H9 (cell line): ENCODE data around the gene KLC1. TPM values are rescaled to one million over a fixed set of nuclear protein-coding genes. Genes with fewer than 3 reads are reported as not detected.

Source experiments
- DNase-seq: peaks from one replicate; pipeline ENCODE4 v3.0.0-alpha.2; 2017
- H2AFZ ChIP-seq: one replicate; pipeline ENCODE4 v1.6.1; 2013; ENCODE audit warnings: mild to moderate bottlenecking, low read length, control low read depth, moderate library complexity
- H2AK5ac ChIP-seq: 2 replicates; pipeline ENCODE4 v1.6.1; 2013; ENCODE audit warnings: low read length, control low read depth, mixed read lengths; ENCODE audit not compliant: insufficient read length
- H2BK120ac ChIP-seq: one replicate; pipeline ENCODE4 v1.6.1; 2013; ENCODE audit warnings: low read depth, mild to moderate bottlenecking, low read length, control low read depth, inconsistent platforms; ENCODE audit not compliant: poor library complexity, severe bottlenecking
- H2BK12ac ChIP-seq: 2 replicates; pipeline ENCODE4 v1.6.1; 2013; ENCODE audit warnings: low read length, control low read depth, mixed read lengths, low read depth; ENCODE audit not compliant: insufficient read length
- H2BK15ac ChIP-seq: 2 replicates; pipeline ENCODE4 v1.6.1; 2013; ENCODE audit warnings: low read depth, low read length, control low read depth
- H2BK20ac ChIP-seq: one replicate; pipeline ENCODE4 v1.6.1; 2013; ENCODE audit warnings: low read depth, mild to moderate bottlenecking, low read length, control low read depth, inconsistent platforms; ENCODE audit not compliant: poor library complexity, severe bottlenecking
- H2BK5ac ChIP-seq: 2 replicates; pipeline ENCODE4 v1.6.1; 2013; ENCODE audit warnings: low read length, control low read depth, mixed read lengths; ENCODE audit not compliant: insufficient read length
- H3K14ac ChIP-seq: 2 replicates; pipeline ENCODE4 v1.6.1; 2013; ENCODE audit warnings: low read length, control low read depth; ENCODE audit not compliant: insufficient read depth
- H3K18ac ChIP-seq: 2 replicates; pipeline ENCODE4 v1.6.1; 2013; ENCODE audit warnings: low read depth, mild to moderate bottlenecking, mixed read lengths, low read length, control low read depth; ENCODE audit not compliant: insufficient read length
- H3K23ac ChIP-seq: 2 replicates; pipeline ENCODE4 v1.6.1; 2013; ENCODE audit warnings: low read length, control low read depth, mixed read lengths, low read depth; ENCODE audit not compliant: insufficient read length
- H3K23me2 ChIP-seq: 2 replicates; pipeline ENCODE4 v1.6.1; 2013; ENCODE audit warnings: low read depth, mild to moderate bottlenecking, mixed read lengths, low read length, control low read depth; ENCODE audit not compliant: insufficient read length, poor library complexity, severe bottlenecking
- H3K27ac ChIP-seq: 2 replicates; pipeline ENCODE4 v1.5.1; 2013; ENCODE audit warnings: low read length, control low read depth, mixed read lengths, low read depth; ENCODE audit not compliant: insufficient read length
- H3K27me3 ChIP-seq: 2 replicates; pipeline ENCODE4 v1.6.1; 2013; ENCODE audit warnings: low read length, control low read depth, inconsistent platforms; ENCODE audit not compliant: insufficient read depth
- H3K4ac ChIP-seq: 2 replicates; pipeline ENCODE4 v1.6.1; 2013; ENCODE audit warnings: low read depth, mild to moderate bottlenecking, control low read depth, inconsistent platforms, low read length, moderate library complexity
- H3K4me1 ChIP-seq: 2 replicates; pipeline ENCODE4 v1.6.1; 2013; ENCODE audit warnings: low read length, control low read depth, inconsistent platforms; ENCODE audit not compliant: insufficient read depth
- H3K4me2 ChIP-seq: 2 replicates; pipeline ENCODE4 v1.6.1; 2013; ENCODE audit warnings: low read length, control low read depth, mixed read lengths; ENCODE audit not compliant: insufficient read length, insufficient read depth
- H3K56ac ChIP-seq: 2 replicates; pipeline ENCODE4 v1.6.1; 2013; ENCODE audit warnings: low read depth, mild to moderate bottlenecking, mixed read lengths, low read length, control low read depth; ENCODE audit not compliant: insufficient read length
- H3K79me1 ChIP-seq: 2 replicates; pipeline ENCODE4 v1.6.1; 2013; ENCODE audit warnings: low read depth, mild to moderate bottlenecking, moderate library complexity, low read length, control low read depth, inconsistent platforms; ENCODE audit not compliant: insufficient read depth, poor library complexity, severe bottlenecking
- H3K79me2 ChIP-seq: 2 replicates; pipeline ENCODE4 v1.6.1; 2013; ENCODE audit warnings: low read length, control low read depth, inconsistent platforms; ENCODE audit not compliant: insufficient read depth
- H3K9ac ChIP-seq: 2 replicates; pipeline ENCODE4 v1.6.1; 2013; ENCODE audit warnings: low read length, control low read depth, mixed read lengths; ENCODE audit not compliant: insufficient read length; ENCODE audit errors: extremely low read depth
- H3K9me3 ChIP-seq: one replicate; pipeline ENCODE4 v1.6.1; 2013; ENCODE audit warnings: low read depth, low read length, inconsistent platforms; ENCODE audit not compliant: control insufficient read depth
- H3T11ph ChIP-seq: one replicate; pipeline ENCODE4 v1.6.1; 2013; ENCODE audit warnings: mild to moderate bottlenecking, low read length, control low read depth, inconsistent platforms
- H4K20me1 ChIP-seq: one replicate; pipeline ENCODE4 v1.6.1; 2013; ENCODE audit not compliant: control insufficient read depth, insufficient read length, insufficient read depth
- H4K5ac ChIP-seq: 2 replicates; pipeline ENCODE4 v1.6.1; 2013; ENCODE audit warnings: low read depth, mild to moderate bottlenecking, mixed read lengths, low read length, control low read depth; ENCODE audit not compliant: insufficient read length
- H4K8ac ChIP-seq: replicated peaks from 2 replicates; pipeline ENCODE4 v1.6.1; 2013; ENCODE audit warnings: low read length, control low read depth, mixed read lengths, low read depth; ENCODE audit not compliant: insufficient read length
- H4K91ac ChIP-seq: 2 replicates; pipeline ENCODE4 v1.6.1; 2013; ENCODE audit warnings: low read depth, mild to moderate bottlenecking, moderate library complexity, mixed read lengths, low read length, control low read depth; ENCODE audit not compliant: insufficient read length
- H3K27ac Mint-ChIP-seq, 3 experiments: 2 replicates in 2 of 3; 3 replicates in 1 of 3; pipeline ENCODE4 v1.8.0; 2020 to 2021; ENCODE audit warnings: mixed read lengths in 3 of 3, mild to moderate bottlenecking in 1 of 3, moderate library complexity in 1 of 3
- H3K27me3 Mint-ChIP-seq: 2 replicates; pipeline ENCODE4 v1.8.0; 2021; ENCODE audit warnings: low read depth, mild to moderate bottlenecking, moderate library complexity, mixed read lengths
- H3K36me3 Mint-ChIP-seq, 3 experiments: 2 replicates in 2 of 3; 3 replicates in 1 of 3; pipeline ENCODE4 v1.8.0; 2020 to 2021; ENCODE audit warnings: low read depth in 3 of 3, mixed read lengths in 3 of 3; ENCODE audit not compliant: insufficient read depth in 1 of 3
- H3K4me1 Mint-ChIP-seq, 2 experiments: 2 replicates each; pipeline ENCODE4 v1.8.0; 2020; ENCODE audit warnings: mixed read lengths in 2 of 2
- H3K4me3 Mint-ChIP-seq, 2 experiments: 2 replicates in 1 of 2; 3 replicates in 1 of 2; pipeline ENCODE4 v1.8.0; 2020 to 2021; ENCODE audit warnings: mild to moderate bottlenecking in 2 of 2, mixed read lengths in 2 of 2, moderate library complexity in 1 of 2
- H3K9me3 Mint-ChIP-seq, 2 experiments: 2 replicates in 1 of 2; 3 replicates in 1 of 2; pipeline ENCODE4 v1.8.0; 2020; ENCODE audit warnings: mild to moderate bottlenecking in 2 of 2, mixed read lengths in 2 of 2, moderate library complexity in 1 of 2
- CTCF ChIP-seq: fragments of 200-600 bp; sonication (generic); conservative IDR thresholded peaks from 3 replicates; pipeline ENCODE4 v1.8.0; 2021; ENCODE audit warnings: antibody characterized with exemption, mild to moderate bottlenecking
- WGBS: extraction: QIAGEN DNeasy Blood & Tissue Kit; methylation state at CpG from one replicate; pipeline ENCODE4 v1.1.7; 2013; ENCODE audit warnings: missing lambda C conversion rate, low lambda C conversion rate, mixed read lengths; ENCODE audit not compliant: insufficient read length; ENCODE audit errors: extremely low coverage; 5-methylcytosine and 5-hydroxymethylcytosine counted together
- total RNA-seq: library from RNA; stranded (reverse); gene quantifications from 2 replicates; pipeline ENCODE4 v1.2.1, GENCODE V29; 2021

KLC1 gene
- total RNA-seq, 1 experiment from 2014 or later = 143 TPM

GRCh38 chr14:103680491-103681231 lies 51.6 kb downstream of the KLC1 start:
- Histone ChIP-seq H2BK15ac (no peak overlapping the region), H2AFZ (no peak overlapping the region), H3K18ac (no peak overlapping the region), H2BK12ac (no peak overlapping the region), H2BK20ac (no peak overlapping the region), H3K4me1 (no peaks in the 10 kb centered on the region), H3T11ph (no peak overlapping the region), H3K79me2 (no peaks in the 10 kb centered on the region), H3K27ac (no peak overlapping the region), H3K14ac (no peak overlapping the region), H3K4me2 (no peak overlapping the region), H4K20me1 (no peaks in the 10 kb centered on the region), H4K8ac (no peak overlapping the region), H3K56ac (no peak overlapping the region), H3K23me2 (no peaks in the 10 kb centered on the region), H3K9ac (no peak overlapping the region), H4K91ac (no peak overlapping the region), H3K9me3 (no peaks in the 10 kb centered on the region), H2BK120ac (no peak overlapping the region), H3K23ac (no peak overlapping the region), H2BK5ac (no peak overlapping the region), H4K5ac (no peak overlapping the region), H3K4ac (no peak overlapping the region), H3K27me3 (no peaks in the 10 kb centered on the region), H3K79me1 (no peaks in the 10 kb centered on the region), H2AK5ac (no peak overlapping the region)
- H3K4me1 Mint-ChIP-seq = no peaks in the 10 kb centered on the region
- TF ChIP-seq CTCF = no peak
- H3K36me3 Mint-ChIP-seq = peaks cover 29 to 81% (median 66%) of the 10 kb centered on the region in 3 experiments; a peak in 6 of 7 replicates
- H3K27me3 Mint-ChIP-seq = no peaks in the 10 kb centered on the region
- H3K4me3 Mint-ChIP-seq = no peak overlapping the region
- DNase-seq = no peak
- WGBS = no CpG with 5 or more reads among the region's 17 CpGs
- peak overlapping the region in 1 of 3 experiments; percentile 81; a peak in 4 of 7 replicates for H3K27ac Mint-ChIP-seq
- no peaks in the 10 kb centered on the region for H3K9me3 Mint-ChIP-seq
